Liver (tissue), 9 donors: Measurements from ENCODE around the gene PCDH1. TPM values are rescaled to one million over a fixed set of nuclear protein-coding genes. Genes with fewer than 3 reads are reported as not detected.

Experiments
- DNase-seq: peaks from one replicate; pipeline ENCODE4 v3.0.0-alpha.2; 2017; ENCODE audit warnings: low spot score
- H3K27ac ChIP-seq, 2 donors: one replicate each; pipeline ENCODE4 v1.7.0; 2013; ENCODE audit warnings: inconsistent platforms in 2 of 2, low read length in 2 of 2, control low read depth in 1 of 2, low read depth in 1 of 2, mild to moderate bottlenecking in 1 of 2
- H3K27me3 ChIP-seq, 4 donors: one replicate each; pipeline versions ENCODE4 v1.6.1 to v1.7.0; 2013; ENCODE audit warnings: low read length in 3 of 4, inconsistent platforms in 1 of 4, mild to moderate bottlenecking in 1 of 4, moderate library complexity in 1 of 4; ENCODE audit not compliant: control insufficient read depth in 4 of 4, insufficient read depth in 4 of 4
- H3K36me3 ChIP-seq, 4 donors: one replicate each; pipeline versions ENCODE4 v1.6.1 to v1.7.0; 2013; ENCODE audit warnings: low read length in 3 of 4, mild to moderate bottlenecking in 3 of 4, low read depth in 1 of 4, moderate library complexity in 1 of 4; ENCODE audit not compliant: control insufficient read depth in 4 of 4, insufficient read depth in 3 of 4
- H3K4me1 ChIP-seq, 4 donors: one replicate each; pipeline versions ENCODE4 v1.6.1 to v1.7.0; 2013; ENCODE audit warnings: low read length in 3 of 4, mild to moderate bottlenecking in 3 of 4, moderate library complexity in 1 of 4; ENCODE audit not compliant: control insufficient read depth in 4 of 4, insufficient read depth in 4 of 4
- H3K4me3 ChIP-seq, 3 donors: one replicate each; pipeline versions ENCODE4 v1.6.1 to v1.7.0; 2013; ENCODE audit warnings: low read length in 3 of 3, control low read depth in 1 of 3, low read depth in 1 of 3, mild to moderate bottlenecking in 1 of 3
- H3K9ac ChIP-seq, 2 donors: one replicate each; pipeline ENCODE4 v1.7.0; 2013; ENCODE audit warnings: low read length in 2 of 2, mild to moderate bottlenecking in 2 of 2, moderate library complexity in 2 of 2, control low read depth in 1 of 2, low read depth in 1 of 2
- H3K9me3 ChIP-seq, 4 donors: one replicate each; pipeline versions ENCODE4 v1.6.1 to v1.7.0; 2013; ENCODE audit warnings: low read length in 3 of 4; ENCODE audit not compliant: control insufficient read depth in 4 of 4
- ATF3 ChIP-seq: IDR thresholded peaks from 2 replicates; pipeline ENCODE4 v1.6.1; 2016; ENCODE audit warnings: antibody characterized with exemption
- CTCF ChIP-seq: fragments of 150-350 bp; IDR thresholded peaks from 2 replicates; pipeline ENCODE4 v1.5.1; 2017; ENCODE audit warnings: improper control_type of control experiment, low read depth, low read length; ENCODE audit not compliant: missing input control
- EGR1 ChIP-seq, 2 donors: IDR thresholded peaks; 2 replicates each; pipeline ENCODE4 v1.6.1; 2016 to 2018; ENCODE audit warnings: antibody characterized with exemption in 2 of 2, low read depth in 2 of 2
- FOXA1 ChIP-seq: IDR thresholded peaks from 2 replicates; pipeline ENCODE4 v1.6.1; 2016; ENCODE audit warnings: antibody characterized with exemption
- FOXA2 ChIP-seq: IDR thresholded peaks from 2 replicates; pipeline ENCODE4 v1.6.1; 2016; ENCODE audit warnings: antibody characterized with exemption
- GABPA ChIP-seq, 2 donors: IDR thresholded peaks in 1 of 2; conservative IDR thresholded peaks in 1 of 2; 2 replicates each; pipeline ENCODE4 v1.6.1; 2016; ENCODE audit warnings: antibody characterized with exemption in 2 of 2, mild to moderate bottlenecking in 1 of 2, moderate library complexity in 1 of 2
- HNF4A ChIP-seq, 2 donors: conservative IDR thresholded peaks; 2 replicates each; pipeline ENCODE4 v1.6.1; 2016; ENCODE audit warnings: antibody characterized with exemption in 2 of 2, mild to moderate bottlenecking in 2 of 2
- HNF4G ChIP-seq: IDR thresholded peaks from 2 replicates; pipeline ENCODE4 v1.6.1; 2016; ENCODE audit warnings: antibody characterized with exemption
- JUND ChIP-seq, 2 donors: IDR thresholded peaks; 2 replicates each; pipeline ENCODE4 v1.6.1; 2016; ENCODE audit warnings: antibody characterized with exemption in 2 of 2
- MAX ChIP-seq: IDR thresholded peaks from 2 replicates; pipeline ENCODE4 v1.6.1; 2016; ENCODE audit warnings: antibody characterized with exemption
- NR2F2 ChIP-seq: IDR thresholded peaks from 2 replicates; pipeline ENCODE4 v1.6.1; 2016; ENCODE audit warnings: antibody characterized with exemption
- RAD21 ChIP-seq, 2 donors: IDR thresholded peaks; 2 replicates each; pipeline ENCODE4 v1.6.1; 2016; ENCODE audit warnings: antibody characterized with exemption in 2 of 2, mild to moderate bottlenecking in 2 of 2
- REST ChIP-seq: IDR thresholded peaks from 2 replicates; pipeline ENCODE4 v1.6.1; 2016; ENCODE audit warnings: antibody characterized with exemption, mild to moderate bottlenecking
- SP1 ChIP-seq: IDR thresholded peaks from 2 replicates; pipeline ENCODE4 v1.6.1; 2018; ENCODE audit warnings: antibody characterized with exemption, mild to moderate bottlenecking
- TAF1 ChIP-seq: conservative IDR thresholded peaks from 2 replicates; pipeline ENCODE4 v1.6.1; 2016; ENCODE audit warnings: antibody characterized with exemption, mild to moderate bottlenecking
- YY1 ChIP-seq: IDR thresholded peaks from 2 replicates; pipeline ENCODE4 v1.6.1; 2016; ENCODE audit warnings: antibody characterized with exemption, mild to moderate bottlenecking
- ZBTB33 ChIP-seq: IDR thresholded peaks from 2 replicates; pipeline ENCODE4 v1.6.1; 2016; ENCODE audit warnings: antibody characterized with exemption
- WGBS: extraction: QIAGEN DNeasy Blood & Tissue Kit; methylation state at CpG from one replicate; pipeline ENCODE4 v1.1.7; 2013; 5-methylcytosine and 5-hydroxymethylcytosine counted together
- polyA plus RNA-seq, 2 donors: library from polyadenylated mRNA; stranded (reverse) in 1 of 2; unstranded in 1 of 2; fragments of 200-250 nt in 1 of 2; fragments of >200 nt in 1 of 2; fragmentation: Nextera tagmentation in 1 of 2; extraction: Ambion mirVana in 1 of 2; gene quantifications; one replicate each; pipeline versions ENCODE4 v1.2.1 to v1.2.3, GENCODE V29; 2013 to 2015
- total RNA-seq, 2 donors: library from RNA; depleted of rRNA; stranded (reverse); fragments of >200 nt; gene quantifications; one replicate each; pipeline ENCODE4 v1.2.3, GENCODE V29; 2014
- donor health status: healthy.
- donor health status: healthy.
- donor health status: healthy.
- donor health status: healthy.
- donor health status: healthy.

The PCDH1 gene
- total and polyA plus RNA-seq, 4 donors, result 9.3 to 52.8 (median 15.0) TPM

- H3K27ac ChIP-seq, result no peak overlapping the region
- WGBS, result 17% methylated on average over 29 of the region's 29 CpGs
- H3K4me3 ChIP-seq, result no peak overlapping the region
- no peaks in the 10 kb centered on the region for H3K36me3 ChIP-seq
- H3K27me3 ChIP-seq, result no peaks in the 10 kb centered on the region
- peak; percentile 41 for DNase-seq
- no peaks in the 10 kb centered on the region for H3K4me1 ChIP-seq
- H3K9me3 ChIP-seq, result no peaks in the 10 kb centered on the region
- no peak overlapping the region for H3K9ac ChIP-seq
- TF ChIP-seq HNF4G, result no peak
- TF ChIP-seq ATF3, result no peak
- no peak for TF ChIP-seq YY1
- TF ChIP-seq CTCF, result peak; percentile 40
- TF ChIP-seq RAD21 (IDR thresholded peaks at IDR 0.05), result peak in 1 of 2 donors; percentile 45
Observed at GRCh38 chr5:141811287-141812155, 66.7 kb downstream of the PCDH1 start.

GRCh38 chr5:141810702-141811101, 67.5 kb downstream of the PCDH1 start:
- Histone ChIP-seq H3K27ac (no peak overlapping the region), H3K36me3 (no peaks in the 10 kb centered on the region), H3K27me3 (no peaks in the 10 kb centered on the region), H3K4me3 (no peak overlapping the region), H3K4me1 (no peaks in the 10 kb centered on the region), H3K9me3 (no peaks in the 10 kb centered on the region), H3K9ac (no peak overlapping the region)
- TF ChIP-seq FOXA2 (no peak), CTCF (no peak), EGR1 (IDR thresholded peaks at IDR 0.05; ENCODE audit: low read depth in 2 of 2) (no peak), TAF1 (no peak), SP1 (no peak), YY1 (no peak), HNF4G (no peak), NR2F2 (no peak), MAX (no peak), GABPA (IDR thresholded peaks at IDR 0.05 in 1 of 2, conservative IDR thresholded peaks at IDR 0.05 in 1 of 2) (no peak), HNF4A (conservative IDR thresholded peaks at IDR 0.05) (no peak), JUND (IDR thresholded peaks at IDR 0.05) (no peak), ZBTB33 (no peak), ATF3 (no peak), REST (no peak), FOXA1 (no peak), RAD21 (IDR thresholded peaks at IDR 0.05) (no peak)
- 76% methylated on average over 3 of the region's 3 CpGs for WGBS
- DNase-seq, result no peak
